ENCODE results near the gene EDN2.
A peak's percentile ranks its signal among the peaks of the same experiment; 100 is the strongest.

The EDN2 gene

DNA sequence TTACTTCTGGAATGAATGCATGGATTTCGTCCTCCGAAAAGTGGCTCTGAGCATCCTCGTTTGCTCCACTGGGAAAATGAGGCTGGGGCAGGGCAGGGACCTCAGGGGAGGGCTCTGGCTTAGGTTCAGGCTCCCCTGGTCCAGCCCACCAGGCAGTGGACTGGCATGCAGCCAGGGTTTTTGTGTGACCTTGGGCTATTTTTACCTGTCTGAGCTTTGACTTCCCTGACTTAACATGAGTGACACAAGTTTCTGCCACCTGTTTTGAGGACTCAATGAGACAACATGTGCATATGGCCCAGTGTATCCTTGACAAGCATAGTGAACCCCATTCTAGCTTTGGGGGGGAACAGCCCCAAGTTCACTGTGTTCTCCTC is 32.6 kb upstream of the EDN2 start:
- DNase-seq (ENCODE audit: low read depth), result no peak

DNA sequence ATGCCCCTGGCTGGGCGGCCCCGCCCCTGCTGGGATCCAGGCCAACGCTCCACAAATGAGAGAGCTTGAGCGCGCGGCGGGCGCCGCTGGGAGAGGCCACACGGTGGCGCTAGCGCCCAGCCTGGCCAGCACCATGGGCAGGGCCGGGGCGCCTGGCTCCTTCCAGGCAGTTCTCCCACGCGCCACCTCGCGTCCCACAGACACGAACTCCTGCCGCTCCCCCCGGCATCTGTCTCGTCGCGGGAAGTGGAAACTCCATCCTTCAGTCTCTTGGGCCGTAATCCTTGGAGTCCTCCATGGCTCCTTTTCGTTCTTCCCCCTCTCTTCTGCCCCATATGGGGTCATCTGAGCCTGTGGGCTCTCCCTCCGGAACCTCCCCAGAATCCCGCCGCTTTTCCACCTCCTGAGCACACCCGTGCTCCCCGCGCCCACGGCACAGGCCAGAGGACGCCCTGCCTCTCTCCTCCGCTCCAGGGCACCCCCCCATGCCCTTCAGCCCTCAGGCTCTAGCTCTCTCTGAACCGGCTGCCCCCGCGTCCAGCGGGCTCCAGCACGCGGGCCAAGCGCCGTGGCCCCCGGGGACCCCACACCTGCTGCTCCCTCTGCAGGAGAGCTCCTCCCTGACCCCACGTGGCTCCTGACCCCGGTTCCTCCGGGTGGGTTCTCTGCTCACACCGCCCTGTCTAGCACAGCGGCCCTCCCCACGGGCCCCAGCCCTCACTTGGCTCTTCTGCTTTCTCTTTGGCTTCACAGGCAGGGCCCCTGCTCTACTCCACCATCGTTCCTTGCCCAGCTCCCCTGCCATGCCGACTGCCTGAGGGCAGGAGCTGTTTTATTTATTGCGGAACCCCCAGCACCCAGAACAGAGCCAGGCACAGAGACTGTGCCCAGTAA is 31.9 kb upstream of the EDN2 start:
- DNase-seq (ENCODE audit: low read depth), result peak; percentile 44

DNA sequence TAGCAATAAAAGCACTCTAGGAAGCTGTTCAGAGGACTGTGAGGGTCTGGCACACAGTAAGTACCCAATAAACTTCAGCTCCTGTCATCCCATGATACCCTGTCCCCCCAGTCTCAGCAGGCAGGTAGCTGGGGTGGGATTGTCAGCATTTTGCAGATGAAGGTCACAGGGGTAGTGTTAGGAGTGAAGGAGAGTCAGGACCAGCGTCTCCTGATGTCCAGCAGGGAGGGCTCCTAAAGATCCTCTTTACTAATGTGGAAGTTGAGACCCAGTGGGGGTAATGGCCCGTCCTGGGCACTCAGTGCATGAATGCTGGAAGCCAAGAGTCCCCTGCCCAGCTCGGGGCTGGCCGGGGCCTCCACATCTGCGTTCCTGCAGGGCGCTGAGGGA is 31.3 kb upstream of the EDN2 start:
- DNase-seq (ENCODE audit: low read depth), result no peak

DNA sequence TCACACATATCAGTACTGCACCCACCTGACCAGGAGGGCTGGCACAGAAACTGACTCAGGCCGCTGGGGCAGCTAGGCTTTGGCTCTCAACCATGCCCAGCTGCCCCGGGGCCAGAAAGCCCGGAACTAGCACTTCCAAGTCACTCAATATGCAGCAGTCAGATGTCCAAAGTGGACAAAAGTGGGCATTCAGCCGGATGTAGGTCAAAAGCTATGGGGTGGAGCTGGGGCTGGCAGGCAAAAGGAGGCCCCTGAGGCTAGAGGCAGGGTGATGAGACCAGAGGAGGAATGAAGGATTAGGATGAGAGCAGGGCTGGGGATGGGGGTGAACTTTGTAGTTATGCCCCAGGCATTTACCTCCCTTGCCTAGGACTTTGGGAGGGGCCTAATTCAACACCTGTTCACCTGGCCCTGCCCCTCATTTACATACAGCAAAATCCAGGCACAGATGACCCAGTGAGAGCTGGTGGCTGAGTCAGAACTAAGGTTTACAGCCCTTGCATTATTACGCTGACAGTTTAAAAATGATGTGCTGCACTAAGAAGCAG is 30.7 kb upstream of the EDN2 start:
- DNase-seq (ENCODE audit: low read depth), result no peak

DNA sequence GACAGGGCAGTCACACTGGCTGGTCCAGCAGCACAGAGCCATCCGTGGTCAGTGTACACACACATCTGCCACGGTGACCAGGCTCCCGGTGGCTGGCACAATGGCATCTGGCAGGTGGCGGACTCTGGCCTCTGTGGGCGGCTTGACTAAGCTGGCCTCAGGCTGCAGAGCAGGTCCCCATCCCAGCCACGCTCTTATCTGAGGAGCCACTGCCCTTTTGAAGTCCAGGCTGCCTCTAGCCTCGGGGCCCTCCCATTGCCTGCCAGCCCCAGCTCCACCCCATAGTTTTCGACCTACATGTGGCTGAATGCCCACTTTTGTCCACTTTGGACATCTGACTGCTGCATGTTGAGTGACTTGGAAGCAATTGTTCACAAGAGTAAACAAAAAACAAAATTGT is 29.9 kb upstream of the EDN2 start:
- DNase-seq (ENCODE audit: low read depth), result no peak

DNA sequence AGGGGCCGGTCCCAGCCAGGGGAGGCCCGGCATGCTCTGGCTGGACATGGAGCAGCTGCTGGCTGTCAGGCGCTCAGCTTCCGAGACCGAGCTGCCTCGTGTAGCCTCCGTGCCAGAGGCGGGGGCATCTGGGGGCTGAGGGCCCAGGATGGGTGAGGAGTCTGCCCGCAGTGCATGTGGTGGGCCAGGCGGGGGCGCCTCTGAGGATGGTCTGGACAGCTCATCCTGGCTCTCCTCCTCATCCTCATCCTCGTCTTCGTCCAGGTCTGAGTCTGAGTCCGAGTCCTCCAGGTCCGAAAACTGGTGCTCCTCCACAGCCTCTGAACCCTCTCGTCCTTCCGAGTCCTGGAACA is 28.9 kb upstream of the EDN2 start:
- DNase-seq (ENCODE audit: low read depth), result no peak

DNA sequence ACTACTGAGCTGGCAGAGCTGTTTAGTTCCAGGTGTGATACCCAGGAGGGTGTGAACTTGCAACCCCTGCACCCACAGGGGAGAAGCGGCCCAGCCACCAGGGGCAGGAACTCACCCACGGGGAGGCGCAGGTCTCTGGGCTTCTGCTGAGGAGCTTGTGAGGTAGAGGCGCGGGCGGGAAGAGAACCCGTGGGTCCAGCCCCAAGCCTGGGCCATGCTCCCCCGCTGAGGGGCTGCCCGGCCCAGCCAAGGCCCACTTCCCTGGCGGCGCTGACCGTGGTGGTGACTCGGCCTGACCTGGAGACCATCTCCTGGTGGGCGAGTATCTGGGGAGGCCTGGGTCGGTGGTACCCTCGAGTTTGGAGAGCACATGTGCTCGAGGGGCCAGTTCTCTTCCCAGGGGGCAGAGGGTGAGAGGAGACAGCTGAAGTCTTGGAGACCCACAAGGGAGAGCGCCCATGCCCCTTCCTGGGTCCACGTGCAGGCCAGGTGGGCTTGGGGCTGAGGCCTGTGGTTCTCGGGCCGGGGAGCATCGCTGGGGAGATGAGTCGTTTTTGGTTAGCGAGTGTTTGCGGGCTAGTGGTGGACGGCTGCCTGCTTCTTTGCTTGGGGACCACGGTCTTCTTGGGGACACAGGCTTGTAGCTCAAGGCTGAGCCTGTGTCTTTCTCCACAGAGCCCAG is 28.4 kb upstream of the EDN2 start:
- no peak for DNase-seq (ENCODE audit: low read depth)

DNA sequence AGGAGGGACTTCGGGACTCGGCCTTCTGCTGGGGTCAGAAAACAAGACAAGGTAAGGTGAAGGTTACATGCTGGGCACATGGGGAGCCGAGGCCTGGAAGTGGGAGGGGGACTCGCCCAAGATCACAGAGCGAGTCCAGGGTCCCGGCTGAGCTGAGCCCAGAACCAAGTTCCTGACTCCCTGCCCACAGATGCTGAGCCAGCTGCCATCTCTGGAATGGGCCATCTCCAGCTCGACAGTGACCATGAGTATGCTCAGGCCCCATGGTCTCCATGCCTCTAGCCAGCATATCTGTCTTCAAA is 26.7 kb upstream of the EDN2 start:
- no peak for DNase-seq (ENCODE audit: low read depth)

DNA sequence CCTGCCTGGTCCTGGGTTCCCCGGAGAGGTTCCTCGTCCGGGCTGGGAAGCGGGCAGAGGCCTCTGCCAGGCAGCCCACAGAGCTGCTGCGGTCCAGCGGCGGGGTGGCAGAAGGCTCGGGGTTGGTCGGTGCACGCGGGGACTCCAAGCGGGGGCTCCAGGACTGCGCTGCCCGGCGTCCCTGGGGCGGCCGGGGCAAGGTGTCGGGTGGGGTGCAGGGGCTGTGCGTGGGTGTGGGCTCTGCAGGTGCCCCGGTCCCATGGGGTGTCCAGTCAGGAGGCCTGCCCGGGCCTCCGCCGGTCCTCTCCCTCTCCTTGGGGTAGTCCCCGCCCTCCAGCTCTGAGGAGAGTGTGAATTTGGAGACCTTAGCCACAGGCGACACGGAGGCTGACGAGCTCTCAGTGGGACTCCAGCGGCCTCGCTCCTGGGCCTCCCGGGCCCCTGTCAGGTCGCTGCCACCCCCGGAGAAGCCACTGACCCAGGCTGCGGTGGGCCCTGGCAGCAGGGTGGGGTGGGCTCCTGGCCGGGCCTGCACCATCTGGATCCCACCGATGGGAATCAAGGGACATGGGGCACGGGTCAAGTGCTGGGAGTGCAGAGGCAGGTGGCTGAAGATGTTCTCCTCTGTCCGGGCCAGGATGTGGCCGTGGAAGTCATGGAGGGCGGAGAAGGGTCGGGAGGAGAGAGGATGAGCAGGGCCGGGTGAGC is 26.2 kb upstream of the EDN2 start:
- DNase-seq (ENCODE audit: low read depth), result no peak

DNA sequence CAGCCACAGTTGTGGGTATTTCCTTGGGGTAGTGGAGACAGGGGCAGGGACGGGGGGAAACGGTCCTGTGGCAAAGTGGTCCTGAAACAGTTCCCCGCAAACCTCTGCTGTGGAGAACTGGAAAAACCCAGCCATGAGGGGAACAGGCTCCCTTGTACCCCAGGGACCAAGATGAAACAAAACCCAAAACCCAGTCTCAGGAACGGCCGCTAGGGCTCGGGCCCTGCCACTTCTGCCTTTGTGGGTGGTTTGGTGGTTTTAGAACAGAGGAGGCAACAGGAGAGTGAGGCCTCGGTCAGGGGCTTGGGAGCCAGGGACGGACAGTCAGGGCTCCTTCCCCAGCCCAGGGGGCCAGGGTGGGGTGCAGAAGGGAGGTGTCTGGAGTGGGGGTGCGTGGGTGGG is 24.8 kb upstream of the EDN2 start:
- no peak for DNase-seq (ENCODE audit: low read depth)

DNA sequence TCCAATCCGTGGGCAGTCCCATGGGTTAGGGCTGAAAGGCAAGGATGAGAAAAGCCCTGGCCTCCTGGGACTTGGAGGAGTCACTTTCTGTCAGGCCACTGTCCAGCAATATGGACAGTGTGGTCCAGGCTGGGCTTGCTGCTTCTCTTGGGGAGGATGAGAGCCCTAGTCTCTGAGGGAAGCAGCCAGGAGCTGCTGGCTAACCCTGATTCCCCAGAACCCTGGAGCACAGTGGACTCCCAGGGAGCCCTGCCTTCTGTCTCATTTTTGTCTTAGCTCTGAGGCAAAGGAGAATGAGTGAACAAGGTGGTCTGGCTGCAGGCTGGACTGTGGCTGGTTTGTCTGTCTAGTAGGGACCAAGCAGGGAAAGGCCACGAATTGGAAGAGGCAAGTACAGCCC is 23.8 kb upstream of the EDN2 start:
- DNase-seq (ENCODE audit: low read depth), result no peak

DNA sequence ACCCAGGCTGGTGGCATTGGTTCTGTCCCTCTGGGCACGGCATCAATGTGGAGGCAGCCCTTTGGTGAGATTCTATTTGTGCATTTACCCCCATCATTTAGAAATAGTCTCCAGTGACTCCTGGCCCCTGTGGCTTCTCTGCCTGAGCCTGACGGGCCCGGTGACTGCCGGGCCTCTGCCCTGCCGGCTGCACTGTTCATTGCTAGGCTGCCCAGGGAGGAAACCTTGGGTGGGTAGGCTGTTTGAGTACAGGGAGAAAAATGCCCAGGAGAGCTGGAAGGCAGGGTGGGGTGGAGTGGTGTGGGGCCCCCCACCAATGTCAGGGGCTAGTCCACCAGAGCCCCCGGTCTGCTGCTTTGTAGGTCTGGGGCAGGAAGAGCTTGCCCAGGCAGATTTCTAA is 23.4 kb upstream of the EDN2 start:
- no peak for DNase-seq (ENCODE audit: low read depth)

DNA sequence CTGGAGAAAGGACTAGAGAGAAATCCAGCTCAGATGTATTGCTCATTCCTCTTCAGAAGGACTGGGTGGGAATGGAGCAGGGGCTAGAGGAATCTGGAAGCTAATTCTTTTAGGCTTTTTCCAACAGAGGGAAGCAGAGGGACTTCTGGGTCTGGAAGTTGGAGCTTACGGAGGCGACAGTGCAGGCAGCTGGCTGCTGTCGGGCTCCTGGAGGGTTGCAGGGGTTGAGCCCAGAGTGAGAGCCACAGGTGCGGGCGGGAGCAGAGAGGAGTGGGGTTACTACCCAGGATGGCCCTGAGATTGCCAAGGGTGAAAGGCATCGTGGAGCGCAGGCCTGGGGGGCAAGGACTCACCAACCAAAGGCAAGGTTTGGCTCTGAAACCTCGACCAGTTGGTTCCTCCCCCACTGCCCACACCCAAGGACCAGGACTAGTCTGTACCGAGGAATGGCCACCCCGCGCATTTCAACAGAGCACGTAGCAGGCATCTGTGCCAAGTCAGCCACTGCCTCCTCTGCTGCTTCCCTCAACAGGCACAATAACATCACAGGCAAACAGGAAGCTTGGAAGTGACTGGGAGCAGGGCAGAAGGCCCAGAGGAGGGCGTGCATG is 22.7 kb upstream of the EDN2 start:
- DNase-seq (ENCODE audit: low read depth), result no peak

DNA sequence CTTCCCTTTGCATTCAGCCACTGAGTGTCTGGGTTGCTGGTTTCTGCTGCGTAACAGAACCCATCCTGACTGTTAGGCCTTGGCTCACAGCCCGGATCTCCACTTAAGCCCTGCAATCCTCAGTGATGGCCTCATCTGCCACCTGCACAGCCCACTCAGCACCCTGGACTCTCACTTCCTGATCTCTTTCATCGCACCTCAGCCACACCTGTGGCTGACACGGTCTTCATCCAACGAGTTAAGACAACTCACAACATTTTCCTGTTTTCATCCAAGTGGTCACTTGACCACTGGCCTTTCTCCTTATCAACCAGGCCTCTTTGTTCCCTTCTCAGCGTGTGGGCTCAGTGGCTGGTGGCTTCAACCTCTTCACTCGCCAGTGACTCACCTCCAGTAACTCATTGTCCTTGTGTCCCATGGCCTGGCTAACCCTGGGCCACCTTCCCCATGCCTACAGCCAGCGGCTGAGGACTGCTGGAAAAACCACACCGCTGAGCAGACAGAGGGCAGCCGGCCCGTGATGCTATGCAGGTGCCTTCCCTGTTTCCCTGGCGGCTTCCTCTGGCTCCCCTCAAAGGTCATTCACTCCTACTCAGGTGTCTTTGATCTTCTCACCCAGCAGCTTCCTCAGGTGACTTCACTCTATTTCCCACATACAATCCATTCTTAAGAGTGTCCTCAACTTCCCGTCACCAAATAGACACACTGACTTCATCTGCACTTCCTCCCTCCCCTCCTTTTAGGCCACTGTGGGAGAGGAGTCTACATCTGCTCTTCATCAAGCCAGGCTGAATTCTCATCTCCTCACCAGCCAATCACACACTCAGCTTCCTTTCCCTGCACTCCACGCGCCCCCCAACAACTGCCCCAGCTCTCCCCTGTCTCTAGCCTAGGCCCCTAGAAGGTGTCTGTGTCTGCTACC is 19.9 kb upstream of the EDN2 start:
- no peak for DNase-seq (ENCODE audit: low read depth)

DNA sequence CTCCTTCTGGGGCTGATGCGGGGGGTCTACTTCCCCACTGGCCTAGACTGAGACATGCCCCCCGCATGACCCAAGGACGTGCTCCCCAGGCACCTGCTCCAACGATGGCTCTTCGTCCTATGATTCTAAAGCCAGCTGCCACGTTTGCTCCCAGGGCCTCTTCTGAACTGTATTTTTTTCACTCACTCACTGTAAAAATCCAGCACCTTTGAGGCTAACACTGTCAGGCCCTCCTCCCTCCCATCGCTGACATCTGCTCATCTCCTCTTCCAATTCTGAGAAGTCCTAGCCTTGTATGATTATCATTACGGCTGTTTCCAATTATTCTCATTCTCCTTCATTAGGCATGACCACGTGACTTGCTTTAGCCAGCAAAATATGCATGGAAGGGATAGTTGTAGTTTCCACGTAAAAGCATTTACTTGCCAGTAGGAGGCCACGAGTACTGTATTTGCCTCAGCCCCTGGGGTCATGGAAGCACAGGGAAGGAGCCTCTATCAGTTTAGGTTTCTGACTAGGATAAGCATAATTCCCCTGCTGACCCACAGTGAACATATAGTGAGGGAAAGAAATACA is 19.1 kb upstream of the EDN2 start:
- DNase-seq (ENCODE audit: low read depth), result no peak

DNA sequence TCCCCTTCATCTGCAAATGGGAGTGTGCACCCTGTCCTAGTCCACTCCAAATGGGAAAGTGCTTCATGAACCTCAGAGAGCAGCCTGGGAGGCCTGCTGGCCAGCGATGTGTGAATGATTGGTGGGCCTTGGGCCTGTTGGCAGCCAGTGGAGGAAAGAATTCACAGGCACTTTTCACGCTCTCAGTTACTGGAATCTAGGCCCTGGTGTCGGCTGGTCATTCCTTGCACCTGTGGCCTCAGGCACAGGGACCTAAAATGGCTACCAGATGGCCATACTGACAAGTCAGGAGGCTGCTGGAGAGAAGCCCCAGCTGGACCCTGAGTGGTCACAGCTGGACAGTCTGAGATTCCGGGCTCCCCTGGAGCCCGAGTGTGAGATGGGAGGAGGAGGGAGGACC is 18.4 kb upstream of the EDN2 start:
- no peak for DNase-seq (ENCODE audit: low read depth)

DNA sequence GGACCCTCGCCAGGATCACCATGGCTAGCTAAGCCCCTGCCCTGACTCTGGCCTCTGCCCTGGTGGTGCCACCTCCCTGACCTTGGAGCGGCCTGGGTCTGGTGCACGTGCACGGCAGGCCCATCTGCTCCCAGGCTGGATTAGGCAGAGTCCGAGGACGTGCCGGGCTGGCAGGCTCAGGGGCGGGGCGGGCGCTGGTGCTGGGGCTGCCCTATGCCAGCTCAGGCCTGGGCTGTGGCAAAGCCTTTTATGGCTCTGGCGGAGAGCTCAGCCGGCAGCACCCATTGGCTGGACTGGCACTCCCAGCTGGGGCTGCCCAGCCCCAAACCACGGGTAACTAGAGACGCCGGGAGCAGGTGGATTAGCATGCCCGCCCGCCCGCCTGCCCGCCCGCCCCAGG is 17.1 kb upstream of the EDN2 start:
- no peak for DNase-seq (ENCODE audit: low read depth)

DNA sequence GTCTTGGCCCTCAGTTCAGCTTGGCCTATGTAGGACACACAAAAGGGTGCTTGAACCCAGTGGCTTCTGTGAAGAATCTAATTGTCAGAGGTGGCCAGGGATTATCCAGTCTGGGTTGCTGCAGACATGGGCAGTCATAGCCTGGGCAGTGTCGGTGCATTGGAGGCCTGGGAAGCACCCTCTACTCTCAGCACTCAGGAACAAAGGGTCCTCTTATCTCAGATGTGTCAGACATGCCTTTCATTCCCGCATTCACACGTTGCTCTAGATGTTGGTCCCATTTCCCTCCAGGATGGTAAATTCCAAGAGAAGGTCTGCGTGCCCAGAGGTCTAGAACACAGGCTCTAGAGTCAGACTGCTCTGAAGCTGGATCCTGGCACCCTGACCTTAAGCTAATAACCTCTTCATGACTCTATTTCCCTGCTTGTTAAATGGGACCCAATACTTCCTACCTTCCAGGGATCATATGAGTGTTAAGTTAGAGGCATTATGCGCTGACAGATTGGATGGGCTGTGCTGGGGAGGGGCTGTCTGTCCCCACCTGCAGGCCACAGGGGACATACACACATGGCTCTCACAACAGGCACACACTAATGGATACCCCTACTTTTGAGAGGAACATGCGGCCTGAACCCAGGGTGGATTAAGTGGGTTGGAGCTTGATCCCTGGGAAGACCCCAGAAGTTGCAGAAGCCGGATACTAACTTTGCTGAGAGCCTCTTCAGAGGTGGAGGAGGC is 16.5 kb upstream of the EDN2 start:
- DNase-seq (ENCODE audit: low read depth), result no peak

DNA sequence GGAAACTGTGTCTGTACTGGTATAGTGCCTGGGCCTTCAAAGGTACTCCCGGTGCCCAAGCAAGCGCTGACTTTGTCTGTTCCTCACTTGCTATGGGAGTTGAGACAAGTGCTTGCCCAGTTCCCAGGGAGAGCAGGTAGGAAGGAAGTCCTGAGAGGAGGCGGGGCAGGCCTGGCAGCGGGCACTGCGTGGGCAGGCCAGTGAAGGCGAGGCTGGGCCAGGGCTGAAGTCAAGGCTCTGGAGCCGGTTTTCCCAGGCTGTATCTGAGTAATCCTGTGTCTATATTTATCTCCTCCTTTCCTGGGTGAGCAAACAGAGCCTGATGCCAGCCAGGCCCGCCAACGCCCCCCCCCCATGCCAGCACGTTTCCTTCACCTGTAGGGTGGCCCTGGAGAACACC is 15.9 kb upstream of the EDN2 start:
- DNase-seq (ENCODE audit: low read depth), result no peak

DNA sequence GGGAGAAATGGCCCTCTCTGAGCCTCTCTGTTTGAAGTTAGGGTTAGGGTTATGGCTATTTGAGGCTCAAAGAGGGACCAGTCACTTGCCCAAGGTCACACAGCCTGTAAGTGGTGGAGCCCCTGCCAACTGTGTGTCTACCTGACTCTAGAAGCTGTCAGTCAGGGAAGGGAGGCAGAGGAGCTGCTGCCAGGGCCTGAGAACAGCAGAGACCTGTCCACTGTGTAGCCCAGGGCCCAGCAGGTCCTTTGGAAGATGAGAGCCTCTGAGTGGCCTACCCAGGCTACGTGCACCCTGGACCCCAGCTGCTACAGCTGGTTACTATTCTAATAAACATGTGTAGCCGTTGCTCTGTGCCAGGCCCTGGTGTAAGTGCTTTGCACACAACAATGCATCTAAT is 15.1 kb upstream of the EDN2 start:
- no peak for DNase-seq (ENCODE audit: low read depth)

DNA sequence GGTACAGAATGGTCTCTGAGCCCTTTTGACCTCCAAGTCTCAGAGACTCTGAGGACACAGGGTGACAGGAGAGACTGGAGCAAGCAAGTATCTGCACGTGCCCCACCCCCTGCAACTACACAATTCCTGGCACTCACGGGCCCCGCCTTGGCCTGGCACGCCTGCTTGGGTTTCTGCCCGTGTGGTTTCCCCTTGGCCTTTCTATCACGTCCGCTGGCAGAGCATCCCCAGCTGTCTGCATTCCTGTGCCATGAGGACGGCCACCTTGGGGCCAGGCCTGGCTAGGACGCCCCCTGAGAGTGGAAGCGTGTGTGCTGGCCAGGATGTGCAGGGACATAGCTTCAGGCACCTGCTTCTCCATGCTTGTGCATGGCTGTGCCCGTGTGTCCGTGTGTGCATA is 14.3 kb upstream of the EDN2 start:
- DNase-seq (ENCODE audit: low read depth), result no peak
